HG02759 (cell line): ENCODE measurements around the gene ALDH1B1.

Experiments used
- ATAC-seq: cut with Tn5 transposase; IDR thresholded peaks from one replicate; pipeline ENCODE4 v1.9.1; 2021; ENCODE audit warnings: mild to moderate bottlenecking, moderate library complexity; ENCODE audit not compliant: unreplicated experiment

The ALDH1B1 gene

GRCh38 chr9:38413283-38413682, 20.8 kb downstream of the ALDH1B1 start:
- no peak for ATAC-seq

- ATAC-seq, result no peak
These were observed 21.7 kb downstream of the ALDH1B1 start for GRCh38 chr9:38414040-38414723.

DNA sequence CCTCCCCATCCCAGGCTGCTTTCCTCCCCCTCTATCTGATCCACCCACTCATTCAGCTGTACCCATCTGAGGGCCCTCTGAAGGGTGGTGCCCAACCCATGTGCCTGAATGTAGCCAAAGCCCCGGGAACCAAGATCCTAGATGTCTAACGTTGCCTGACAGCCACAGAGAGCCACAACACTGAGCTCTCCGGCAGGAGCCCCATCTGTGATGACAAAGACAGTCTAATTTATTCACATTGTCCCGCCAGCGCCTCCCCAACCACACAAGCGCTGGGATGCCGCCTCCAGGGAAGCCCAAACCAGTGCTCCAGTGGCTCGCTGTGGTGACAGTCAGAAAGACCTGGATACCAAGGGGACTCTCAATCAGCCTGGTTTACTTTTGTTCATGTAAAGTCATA, 23.4 kb downstream of the ALDH1B1 start:
- no peak for ATAC-seq

DNA sequence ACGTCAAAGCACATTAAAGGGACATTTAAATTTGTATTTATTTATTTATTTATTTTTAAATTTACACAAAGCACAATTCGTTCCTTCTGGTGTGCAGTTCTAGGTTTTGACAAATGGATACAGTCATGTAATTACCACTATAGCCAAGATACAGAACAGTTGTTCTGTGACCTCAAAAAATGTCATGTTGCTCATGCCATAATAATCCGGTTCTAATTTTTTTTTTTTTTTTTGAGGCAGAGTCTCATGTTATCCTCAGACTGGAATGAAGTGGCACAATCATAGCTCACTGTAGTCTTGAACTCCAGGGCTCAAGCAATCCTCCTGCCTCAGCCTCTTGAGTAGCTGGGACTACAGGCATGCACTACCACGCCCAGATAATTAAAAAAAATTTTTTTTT, 24.0 kb downstream of the ALDH1B1 start:
- ATAC-seq, result no peak

GRCh38 chr9:38417003-38417945, 24.8 kb downstream of the ALDH1B1 start:
- ATAC-seq, result no peak

DNA sequence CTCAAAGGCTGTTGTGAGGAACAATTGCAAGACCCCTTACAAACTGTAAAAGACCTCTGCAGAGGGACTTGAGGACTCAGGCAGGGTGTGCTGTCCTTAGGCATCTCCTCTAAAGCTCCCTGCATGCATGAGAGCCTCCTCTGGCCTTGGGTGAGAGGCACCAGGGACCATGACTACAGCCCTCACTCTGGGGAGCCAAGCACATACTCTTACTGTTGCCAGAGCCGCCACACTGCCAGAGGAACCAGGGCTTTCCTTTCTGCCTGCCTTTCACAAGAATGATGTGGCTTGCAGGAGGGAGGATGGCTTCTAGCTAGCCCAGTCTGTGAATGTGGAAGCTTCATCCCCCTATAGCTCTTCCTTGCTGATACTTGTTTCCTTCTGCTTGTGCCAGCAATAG, 25.9 kb downstream of the ALDH1B1 start:
- ATAC-seq, result no peak

- ATAC-seq, result no peak
These were observed 26.7 kb downstream of the ALDH1B1 start for GRCh38 chr9:38419181-38419580.

DNA sequence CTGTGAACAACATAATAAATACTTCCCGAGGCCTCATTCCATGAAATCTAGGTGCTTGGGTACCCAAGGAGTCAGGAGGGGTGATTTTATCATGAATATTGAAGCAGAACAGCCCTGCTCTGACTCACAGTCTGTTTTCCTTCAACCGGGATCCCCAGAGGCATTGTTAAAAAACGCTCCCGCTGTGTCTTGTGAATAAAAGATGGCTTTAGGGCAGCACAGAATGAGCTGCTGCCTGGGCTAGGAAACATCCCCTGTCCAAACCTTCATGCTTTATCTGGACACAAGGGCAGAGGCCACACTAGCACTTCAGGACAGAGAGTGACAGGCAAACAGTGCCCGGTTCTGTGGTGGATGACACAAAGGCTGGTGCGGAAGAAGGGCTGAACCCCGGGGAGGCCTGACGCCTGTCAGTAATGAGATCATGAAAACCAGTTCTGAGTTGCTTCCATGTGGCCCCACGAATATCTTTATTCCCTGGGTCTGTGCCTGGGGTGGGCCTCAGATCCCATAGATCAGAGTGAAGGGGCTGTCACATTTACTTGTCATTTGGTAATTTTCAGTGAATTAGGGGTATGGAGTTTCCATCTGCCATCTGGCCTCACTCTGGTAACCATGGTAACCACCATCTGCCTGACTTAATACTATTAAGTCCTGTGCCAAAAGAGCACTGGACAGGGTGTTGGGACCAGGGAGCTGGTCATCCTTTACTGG, 29.2 kb downstream of the ALDH1B1 start:
- ATAC-seq, result no peak

GRCh38 chr9:38422555-38423260, 30.2 kb downstream of the ALDH1B1 start:
- no peak for ATAC-seq

GRCh38 chr9:38423273-38423972, 30.9 kb downstream of the ALDH1B1 start:
- ATAC-seq, result no peak

GRCh38 chr9:38423973-38424843, 31.7 kb downstream of the ALDH1B1 start, which contains the start of gene IGFBPL1:
Gene IGFBPL1 (minus strand): TSS chr9:38424454. CDS start chr9:38424424, 30 bp downstream.
- ATAC-seq, result peak; percentile 59

GRCh38 chr9:38424918-38425317, 32.4 kb downstream of the ALDH1B1 start:
- no peak for ATAC-seq

DNA sequence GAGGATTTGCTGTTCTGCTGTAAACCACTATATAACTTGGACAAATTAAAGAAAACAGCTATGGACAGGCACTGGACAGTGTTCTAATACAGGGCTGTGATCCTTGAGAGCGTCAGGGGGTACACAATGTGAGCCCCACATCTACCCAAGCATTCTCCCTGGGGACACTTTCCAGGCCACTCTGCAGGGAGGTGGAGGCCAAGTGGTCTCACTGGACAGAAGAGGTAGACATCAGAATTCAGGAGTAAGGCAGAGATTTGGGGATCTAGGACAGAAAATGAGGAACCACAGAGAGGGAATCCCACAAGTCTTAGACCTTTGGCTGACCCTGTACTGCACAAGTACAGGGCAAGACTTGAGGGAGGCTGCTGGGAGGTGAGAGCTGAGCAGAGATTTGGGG, 35.6 kb downstream of the ALDH1B1 start:
- ATAC-seq, result no peak

DNA sequence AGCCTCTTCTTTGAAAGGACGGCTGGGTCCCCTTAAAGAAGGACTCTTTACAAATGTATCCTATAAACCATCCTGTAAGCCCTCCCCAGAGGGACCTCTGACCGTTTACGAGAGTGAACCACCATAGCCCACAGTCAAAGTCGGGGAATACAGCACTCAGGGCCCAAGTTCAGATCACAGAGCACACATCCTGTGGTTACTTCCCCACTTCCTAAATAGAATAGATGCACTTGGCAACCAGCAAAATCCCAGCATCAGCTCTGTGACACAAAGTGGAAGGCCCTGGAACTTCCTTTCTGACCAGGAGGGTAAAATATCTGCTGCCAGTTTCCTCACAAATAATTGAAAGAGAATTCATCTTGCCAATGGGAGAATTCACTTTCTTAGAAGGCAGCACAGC, 38.6 kb downstream of the ALDH1B1 start:
- no peak for ATAC-seq

DNA sequence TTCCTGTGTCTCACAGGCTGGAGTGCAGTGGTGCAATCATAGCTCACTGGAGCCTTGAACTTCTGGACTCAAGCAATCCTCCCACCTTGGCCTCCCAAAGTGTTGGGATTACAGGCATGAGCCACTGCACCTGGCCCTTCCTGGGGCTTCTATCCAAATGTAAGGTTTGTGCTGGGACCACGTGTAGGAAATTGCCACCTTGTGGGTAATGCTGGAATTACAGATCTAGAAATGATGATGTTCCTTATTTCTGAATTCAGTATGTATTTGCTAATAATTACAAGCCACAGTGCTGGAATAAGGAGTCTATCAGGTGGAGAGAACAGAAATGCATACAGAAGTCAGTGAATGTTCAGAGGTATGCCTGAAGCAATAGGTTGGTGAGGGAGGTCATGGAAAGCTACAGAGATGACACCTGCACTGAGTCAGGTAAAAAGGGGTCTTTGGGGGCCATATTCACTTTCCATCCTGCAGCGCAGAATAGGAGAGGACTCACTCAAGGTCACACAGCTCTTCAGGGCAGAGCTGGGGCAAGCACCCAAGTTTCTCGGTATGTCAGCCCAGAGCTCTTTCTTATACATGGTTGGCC, 40.5 kb downstream of the ALDH1B1 start:
- no peak for ATAC-seq

GRCh38 chr9:38434365-38434764, 41.9 kb downstream of the ALDH1B1 start:
- ATAC-seq, result no peak

DNA sequence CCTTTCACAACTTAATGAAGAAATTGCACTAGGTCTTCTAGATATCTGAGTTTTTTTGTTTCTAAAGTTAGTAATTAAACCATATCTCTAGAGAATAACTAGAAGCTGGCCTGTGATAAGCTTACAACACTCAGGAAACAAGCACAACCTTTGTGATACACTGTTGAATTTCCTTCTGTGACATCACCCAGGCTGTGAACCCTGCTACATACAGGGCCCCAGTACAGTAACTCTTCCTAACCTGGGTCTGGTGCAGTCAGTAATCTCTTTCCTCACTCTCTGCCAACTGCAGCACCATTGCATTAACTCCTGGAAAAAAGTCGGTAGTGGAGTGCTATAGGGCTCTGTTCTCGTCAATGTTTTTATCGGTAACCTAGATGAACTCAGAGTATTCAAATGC, 42.4 kb downstream of the ALDH1B1 start:
- ATAC-seq, result no peak

- no peak for ATAC-seq
These were observed 43.0 kb downstream of the ALDH1B1 start for GRCh38 chr9:38435521-38435920.

- ATAC-seq, result no peak
These were observed 44.2 kb downstream of the ALDH1B1 start for GRCh38 chr9:38436708-38437107.
